CD4-positive, alpha-beta T cell treated with Interleukin-6 for 4 hours (primary cell): ENCODE results near the gene IL36G.
"Not testable (repeated sequence)": the region's sequence is repeated elsewhere in the genome, so short reads cannot be mapped to it uniquely, and the experiment has no call there.

ENCODE experiments used
- DNase-seq: peaks from one replicate; pipeline ENCODE4 v3.0.0-alpha.2; 2020; ENCODE audit warnings: mixed read lengths

IL36G gene

DNA sequence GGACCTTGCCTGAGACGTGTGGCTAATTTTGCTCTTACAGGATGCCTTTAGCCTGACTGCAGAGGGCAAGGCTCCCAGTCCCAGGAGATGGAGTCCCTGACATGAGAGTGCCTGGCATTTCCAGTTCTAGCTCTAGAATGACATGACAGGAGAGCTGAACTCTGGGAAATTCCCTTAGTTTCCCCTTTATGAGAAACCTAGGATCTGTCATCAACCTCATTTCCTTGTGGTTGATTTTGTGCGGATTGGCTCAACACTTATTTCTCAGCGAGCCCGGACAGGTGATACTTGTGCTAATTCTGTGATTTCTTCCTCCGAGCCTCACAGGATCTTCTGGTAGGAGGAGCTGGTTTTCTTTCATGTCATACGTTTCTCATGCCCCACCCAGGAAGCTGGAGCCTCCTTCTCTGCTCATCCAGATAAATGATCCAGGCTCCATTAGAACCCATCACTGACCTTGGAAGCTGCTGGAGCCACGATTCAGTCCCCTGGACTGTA lies at the start of gene IL36G:
Gene IL36G, plus strand, starts transcription at position 448 of the 498 bp plus-strand sequence. CDS start 633 bp downstream, outside the sequence.
- no peak for DNase-seq

DNA sequence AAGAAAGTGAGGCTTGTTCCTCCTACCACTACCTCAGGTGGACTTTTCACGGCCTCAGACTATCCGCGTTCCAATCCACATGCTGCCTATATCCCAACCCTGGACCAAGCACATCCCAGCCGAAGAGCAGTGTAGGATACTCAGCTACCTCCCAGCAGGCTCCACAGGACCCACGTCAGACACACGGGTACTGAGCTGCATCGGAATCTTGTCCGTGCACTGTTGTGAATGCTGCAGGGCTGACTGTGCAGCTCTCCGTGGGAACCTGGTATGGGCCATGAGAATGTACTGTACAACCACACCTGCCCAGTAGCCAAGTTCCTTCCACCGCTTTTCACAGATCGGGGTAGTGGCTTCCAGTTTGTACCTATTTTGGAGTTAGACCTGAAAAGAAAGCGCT lies 44.5 kb upstream of the IL36G start:
- no peak for DNase-seq

DNA sequence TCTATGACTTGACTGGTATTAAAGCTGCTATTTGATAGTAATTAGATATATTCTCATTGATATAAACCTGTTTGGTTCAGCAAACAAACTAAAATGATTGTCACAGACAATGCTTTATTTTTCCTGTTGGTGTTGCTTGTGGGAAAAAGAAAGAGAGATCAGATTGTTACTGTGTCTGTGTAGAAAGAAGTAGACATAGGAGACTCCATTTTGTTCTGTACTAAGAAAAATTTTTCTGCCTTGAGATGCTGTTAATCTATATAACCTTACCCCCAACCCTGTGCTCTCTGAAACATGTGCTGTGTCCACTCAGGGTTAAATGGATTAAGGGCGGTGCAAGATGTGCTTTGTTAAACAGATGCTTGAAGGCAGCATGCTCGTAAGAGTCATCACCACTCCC lies 43.7 kb upstream of the IL36G start:
- not testable (repeated sequence) for DNase-seq

DNA sequence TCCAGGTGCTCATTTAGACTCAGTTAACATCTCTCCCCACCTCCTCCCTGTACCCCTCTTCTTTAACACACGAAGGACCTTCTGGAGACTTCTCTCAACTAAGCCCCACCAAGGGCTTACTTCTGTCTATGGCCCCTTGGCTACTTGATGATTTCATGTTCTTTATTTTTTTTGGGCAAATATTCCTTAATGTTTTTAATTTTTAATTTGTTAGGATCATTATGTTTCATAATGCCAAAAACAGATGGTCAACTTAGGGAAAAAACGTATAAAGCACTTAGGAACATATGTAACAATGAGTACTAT lies 40.9 kb upstream of the IL36G start:
- no peak for DNase-seq

DNA sequence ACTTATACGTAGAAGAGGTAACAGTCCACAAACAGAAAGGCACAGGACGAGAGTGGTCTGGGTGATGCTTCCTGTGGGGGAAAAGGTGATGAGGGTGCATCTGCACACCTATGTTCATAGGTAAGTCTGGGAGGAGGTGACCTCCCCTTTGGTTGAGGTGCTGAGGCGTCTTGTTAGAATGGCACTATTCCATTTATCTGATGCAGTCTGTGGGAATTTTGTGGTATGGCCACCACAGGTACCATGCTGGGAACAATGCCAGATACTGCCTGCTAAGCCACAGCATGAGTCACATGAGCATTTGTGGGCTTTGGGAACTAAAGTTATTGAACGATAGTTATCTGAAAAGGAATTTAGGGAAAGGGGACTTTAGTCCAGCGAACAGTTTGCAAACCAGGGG lies 38.9 kb upstream of the IL36G start:
- DNase-seq: no peak

DNA sequence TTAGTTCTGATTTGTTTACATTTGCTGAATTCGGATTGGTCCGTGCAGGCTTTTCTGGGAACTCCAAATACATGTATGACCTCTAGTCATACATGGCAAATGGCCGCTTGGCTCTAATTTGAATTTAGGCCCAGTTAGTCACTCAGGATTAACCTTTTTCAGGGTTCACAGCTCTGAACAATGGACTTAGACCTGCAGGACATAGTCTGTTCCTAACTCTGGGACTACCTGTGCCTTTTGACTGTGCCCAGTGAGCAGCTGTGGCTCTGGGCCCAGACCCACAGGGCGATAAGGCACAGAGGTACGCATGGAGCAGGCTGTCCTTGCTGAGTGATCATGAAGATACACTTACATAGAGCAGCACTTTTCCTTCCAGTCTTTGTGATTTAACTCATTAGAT lies 38.4 kb upstream of the IL36G start:
- no peak for DNase-seq

DNA sequence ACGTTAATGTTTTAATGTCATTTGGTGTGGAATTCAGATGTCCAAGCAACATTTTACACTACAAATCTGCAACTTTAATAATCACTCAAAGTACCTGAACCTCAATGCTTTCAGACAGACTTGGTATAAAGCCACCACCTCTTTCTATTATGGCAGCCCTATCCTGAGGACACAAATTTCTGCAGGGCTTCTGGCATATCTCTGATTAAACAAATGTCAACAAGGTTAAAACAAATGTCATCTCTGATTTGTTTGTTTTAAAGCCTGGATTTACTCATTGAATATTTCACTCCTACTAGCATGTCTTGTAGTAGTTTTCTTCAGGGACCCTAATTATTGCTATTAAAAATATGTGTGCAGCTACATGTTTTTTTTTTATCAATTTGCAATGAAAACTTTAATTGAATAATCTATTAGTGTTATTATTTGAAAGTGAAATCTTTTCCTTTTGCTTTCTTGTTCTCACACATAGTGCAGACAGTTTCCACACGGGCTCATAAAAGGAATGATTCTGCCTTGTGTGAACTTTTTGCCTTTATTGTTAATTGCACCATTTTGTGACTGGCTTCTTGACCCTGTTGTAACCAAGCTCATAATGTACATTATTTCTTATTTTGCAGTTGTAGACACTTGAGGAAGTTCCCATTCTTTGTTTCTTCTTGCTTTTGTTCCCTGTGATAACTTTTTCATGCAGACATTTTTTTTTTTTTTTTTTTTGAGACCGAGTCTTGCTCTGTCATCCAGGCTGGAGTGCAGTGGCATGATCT lies 36.8 kb upstream of the IL36G start:
- DNase-seq: no peak

DNA sequence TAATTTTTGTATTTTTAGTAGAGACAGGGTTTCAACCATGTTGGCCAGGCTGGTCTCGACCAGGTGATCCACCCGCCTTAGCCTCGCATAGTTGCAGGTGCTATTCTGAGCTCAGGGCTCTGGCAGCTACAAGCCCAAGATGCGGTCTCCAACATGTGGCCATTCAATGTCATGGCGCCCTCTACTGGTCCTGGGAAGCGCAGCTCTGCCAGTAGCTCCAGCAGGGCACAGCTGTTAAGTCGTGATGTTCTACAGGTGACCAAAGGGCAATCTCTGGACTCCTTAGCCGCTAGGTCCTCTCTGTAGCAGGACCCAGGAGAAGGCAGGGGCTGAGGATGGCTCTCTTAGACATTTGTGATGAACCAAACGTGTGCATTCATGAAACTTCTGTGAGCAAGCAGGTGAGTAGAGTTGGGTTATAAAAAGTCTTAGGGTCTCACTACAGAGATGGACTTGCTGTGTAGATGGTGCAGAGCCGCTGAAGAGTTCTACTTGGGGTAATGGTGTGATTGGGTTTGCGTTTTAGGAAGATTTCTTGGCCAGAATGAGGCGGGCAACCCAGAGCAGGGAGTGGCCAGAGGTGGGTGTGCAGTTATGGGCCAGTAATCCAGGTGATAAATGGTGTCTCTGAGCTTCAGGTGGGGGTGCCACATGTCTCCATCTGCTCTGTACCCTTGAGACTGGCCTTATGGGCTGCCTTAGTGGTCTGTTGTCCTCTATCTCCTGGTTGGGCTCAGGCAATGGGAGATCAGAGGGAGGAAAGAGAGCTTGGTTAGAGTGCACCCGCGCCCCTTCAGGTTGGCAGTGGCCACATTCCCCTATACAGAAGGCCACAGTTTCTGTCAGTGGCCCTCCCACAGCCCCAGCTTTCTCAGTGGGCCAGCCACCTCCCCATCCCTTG lies 35.8 kb upstream of the IL36G start:
- DNase-seq: peak; percentile 53

DNA sequence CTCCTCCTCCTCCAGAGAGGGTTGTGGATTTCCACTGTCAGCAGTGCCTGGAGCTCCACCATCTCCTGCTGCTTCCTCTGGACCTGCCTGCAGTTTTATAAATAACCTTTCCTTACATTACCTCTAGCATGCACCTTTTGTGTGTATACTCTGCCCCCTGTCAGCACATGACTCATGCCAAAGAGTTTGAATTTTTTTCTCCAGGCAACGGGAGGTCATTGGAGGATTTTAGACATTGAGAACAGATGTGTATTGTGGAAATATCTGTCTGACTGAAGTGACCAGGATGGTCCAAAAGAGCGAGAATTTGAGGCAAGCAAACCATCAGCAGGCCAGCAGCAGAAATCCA lies 35.2 kb upstream of the IL36G start:
- DNase-seq: no peak

DNA sequence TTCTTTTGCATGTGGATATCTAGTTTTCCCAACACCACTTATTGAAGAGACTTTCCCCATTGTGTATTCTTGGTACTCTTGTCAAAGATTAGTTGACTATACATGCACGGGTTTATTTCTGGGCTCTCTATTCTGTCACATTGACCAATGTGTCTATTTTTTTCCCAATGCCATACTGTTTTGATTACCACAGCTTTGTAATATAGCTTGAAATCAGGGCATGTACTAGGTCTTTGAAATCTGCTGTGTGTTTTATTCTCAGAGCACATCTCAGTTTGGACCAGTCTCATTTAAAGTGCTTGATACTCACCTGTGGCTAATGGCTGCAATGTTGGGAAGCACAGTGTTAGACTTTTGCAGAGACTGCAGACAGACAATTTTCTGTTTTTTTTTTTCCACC lies 32.8 kb upstream of the IL36G start:
- no peak for DNase-seq

DNA sequence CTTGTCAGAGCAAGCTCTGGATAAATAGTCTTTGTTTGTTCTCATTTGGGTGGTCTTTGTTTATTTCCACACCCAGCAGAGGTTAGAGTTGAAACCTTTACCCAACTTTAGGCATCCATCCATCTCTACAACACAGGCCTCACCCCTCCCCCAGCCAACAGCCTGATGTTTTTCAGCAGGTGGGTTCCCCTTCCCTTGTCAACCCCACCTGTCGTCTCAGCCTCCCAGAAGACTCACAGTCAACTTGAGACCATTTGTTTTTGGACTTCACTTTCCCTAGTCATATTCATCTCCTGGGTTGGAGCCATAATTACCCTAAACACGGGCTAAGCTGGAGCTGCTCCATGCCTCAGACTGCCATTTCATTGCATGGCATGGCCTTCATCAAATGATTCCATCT lies 31.7 kb upstream of the IL36G start:
- no peak for DNase-seq

DNA sequence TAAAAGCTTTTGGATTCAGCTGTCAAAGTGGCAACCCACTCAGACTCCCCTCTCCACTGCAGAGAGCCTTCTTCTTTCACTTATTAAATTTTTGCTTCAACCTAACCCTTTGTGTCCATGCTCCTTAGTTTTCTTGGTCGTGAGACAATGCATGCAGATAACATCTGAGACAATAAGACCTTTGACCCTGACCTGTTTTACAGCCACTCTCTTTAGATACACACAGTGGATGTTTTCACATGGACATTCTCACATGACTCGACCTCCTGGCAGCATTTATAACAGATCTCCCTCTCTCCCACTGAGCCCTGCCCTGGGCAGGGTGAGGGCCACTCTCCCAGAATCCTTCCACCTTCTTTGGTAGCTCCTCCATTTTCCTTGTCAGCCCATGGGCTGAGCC lies 30.4 kb upstream of the IL36G start:
- no peak for DNase-seq

DNA sequence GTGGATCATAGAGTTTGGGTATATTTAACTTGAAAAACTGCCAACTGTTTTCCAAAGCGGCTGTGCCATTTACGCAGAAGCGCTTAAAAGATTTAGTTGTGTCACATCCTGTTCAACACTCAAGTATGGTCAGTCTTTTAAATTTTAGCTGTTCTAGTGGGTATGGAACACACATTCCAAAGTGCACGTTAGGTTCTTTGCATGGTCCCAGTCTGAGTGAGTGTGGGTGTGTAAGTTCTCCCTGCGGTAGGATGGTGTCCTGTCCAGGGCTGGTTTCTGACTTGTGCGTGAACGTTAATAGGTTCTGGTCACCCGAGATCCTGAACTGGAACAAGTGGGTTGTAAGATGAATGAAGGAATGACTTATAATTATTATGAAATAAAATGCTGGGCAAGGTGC lies 28.4 kb upstream of the IL36G start:
- no peak for DNase-seq

DNA sequence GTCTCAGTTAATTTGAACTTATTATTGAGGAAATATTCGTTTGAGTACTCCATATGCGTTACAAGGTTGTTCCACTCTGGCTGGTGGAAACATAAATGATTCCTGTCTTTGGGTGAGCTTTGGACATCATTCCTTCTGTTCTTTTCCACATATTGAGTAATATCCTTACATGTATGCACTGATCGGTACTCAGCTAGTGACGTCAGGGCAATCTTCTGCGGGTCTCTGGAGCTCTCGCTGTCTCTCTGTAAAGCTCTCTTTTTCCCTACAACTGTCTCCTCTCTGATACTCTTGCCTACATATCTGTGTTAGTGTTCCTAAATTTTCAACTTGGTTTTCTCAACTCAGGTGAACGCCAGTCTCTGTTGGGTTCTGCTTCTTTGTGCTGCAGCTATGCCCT lies 23.4 kb upstream of the IL36G start:
- DNase-seq: no peak

DNA sequence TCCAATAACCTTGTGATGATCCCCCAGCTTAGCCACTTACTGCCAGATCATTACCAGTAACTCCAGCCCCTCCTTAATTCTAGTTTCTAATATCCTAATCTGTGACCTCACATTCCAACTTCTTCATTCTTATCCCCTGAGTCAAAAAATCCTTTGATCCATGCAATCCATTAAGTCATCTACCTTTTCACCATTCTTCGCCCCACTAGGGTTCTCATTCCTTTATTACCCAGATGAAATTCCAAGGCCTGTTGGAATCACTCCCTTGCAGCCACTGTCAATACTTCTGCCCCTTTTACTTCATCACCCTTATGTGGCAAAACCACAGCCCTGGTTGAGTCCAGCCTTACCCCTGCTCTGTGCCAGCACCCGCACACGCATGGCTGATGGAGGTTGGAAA lies 20.3 kb upstream of the IL36G start:
- no peak for DNase-seq

DNA sequence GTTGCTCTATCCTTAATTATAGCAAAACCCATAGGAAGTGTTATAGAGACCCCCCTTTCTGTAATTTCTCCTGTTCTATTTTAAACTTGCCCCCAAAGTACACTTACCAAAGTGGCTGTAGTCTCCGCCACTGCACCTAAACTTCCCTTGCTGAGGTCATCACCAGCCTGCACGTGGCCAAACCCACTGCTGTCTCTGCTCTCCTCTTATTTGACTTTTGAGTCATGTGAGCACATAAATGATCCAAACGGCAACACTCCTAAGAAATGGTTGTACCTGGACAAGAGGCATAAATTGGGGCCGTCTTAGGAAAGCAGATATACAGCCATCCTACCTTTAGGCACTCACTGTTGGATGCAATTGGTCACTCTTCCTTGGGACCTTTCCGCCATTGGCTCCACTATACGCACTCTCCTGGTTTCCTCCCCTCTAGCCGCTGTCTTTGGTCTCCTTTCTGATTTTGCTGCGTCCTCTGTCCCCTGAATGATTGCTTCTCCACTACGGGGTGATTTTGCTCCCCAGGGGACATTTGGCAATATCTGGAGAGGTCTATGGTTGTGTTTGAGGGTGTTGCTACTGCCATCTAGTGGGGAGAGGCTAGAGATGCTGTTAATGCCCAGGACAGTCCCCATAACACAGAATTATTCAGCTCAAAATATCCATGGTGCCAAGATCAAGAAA lies 19.2 kb upstream of the IL36G start:
- DNase-seq: peak; percentile 51

DNA sequence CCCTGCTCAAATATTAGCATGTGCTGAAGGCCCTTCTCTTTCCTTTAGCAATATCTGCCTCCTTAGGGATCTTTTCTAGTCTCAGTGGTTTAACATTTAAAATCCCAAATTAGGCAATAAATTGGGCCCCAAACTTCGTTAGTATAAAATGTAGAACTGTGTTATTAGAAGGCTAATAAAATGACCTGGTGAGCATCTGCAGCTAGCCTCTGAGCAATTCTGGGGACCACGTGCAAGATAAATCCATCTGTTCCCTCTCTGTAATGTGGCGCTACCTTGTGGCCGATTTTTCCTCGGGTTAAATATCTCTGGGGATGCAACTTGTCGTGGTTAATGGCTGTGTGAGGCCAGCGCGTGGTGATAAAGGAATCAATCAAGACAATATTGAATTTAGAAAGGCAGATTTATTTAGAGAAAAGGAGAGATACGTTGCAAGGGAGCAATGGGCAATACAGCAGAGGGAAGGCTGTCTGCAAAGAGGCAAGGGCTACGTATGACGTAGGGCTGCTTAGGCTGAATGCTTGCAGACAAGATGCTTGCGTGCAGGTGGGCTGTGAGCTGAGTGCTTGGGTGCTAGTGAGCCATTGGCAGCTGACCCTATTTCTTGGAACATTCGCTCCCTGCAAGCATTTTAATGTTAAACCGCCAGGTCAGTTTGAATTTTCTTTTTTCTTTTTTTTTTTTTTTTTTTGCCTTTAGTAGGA lies 18.5 kb upstream of the IL36G start:
- no peak for DNase-seq

DNA sequence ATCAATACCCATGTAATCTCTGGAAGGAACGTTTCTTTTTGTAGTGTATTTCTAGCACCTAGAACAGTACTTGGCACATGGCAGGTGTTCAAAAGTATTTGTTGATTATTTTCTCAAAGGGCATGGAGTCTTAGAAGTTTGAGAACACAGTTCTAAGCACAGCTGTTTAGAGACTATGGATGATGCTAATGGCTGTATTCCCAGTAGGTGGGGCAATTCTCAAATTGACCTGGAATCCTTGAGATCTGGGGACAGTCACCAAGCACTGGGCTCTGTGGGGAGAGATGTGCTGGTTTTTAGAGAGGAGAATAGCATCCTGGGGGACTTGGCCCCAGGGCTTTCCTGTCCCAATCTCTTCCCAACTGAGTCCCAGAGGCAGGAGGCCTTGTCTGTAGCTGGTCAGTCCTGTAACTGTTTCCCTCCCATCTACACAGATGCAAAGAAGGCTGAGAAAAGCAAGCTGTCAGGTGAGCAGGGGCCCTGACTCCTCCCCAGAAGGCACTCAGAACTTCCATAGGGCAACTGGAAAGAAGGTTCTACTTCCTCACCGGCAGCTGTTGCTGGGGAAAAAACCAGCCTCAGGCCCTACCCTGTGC lies 17.5 kb upstream of the IL36G start:
- no peak for DNase-seq

DNA sequence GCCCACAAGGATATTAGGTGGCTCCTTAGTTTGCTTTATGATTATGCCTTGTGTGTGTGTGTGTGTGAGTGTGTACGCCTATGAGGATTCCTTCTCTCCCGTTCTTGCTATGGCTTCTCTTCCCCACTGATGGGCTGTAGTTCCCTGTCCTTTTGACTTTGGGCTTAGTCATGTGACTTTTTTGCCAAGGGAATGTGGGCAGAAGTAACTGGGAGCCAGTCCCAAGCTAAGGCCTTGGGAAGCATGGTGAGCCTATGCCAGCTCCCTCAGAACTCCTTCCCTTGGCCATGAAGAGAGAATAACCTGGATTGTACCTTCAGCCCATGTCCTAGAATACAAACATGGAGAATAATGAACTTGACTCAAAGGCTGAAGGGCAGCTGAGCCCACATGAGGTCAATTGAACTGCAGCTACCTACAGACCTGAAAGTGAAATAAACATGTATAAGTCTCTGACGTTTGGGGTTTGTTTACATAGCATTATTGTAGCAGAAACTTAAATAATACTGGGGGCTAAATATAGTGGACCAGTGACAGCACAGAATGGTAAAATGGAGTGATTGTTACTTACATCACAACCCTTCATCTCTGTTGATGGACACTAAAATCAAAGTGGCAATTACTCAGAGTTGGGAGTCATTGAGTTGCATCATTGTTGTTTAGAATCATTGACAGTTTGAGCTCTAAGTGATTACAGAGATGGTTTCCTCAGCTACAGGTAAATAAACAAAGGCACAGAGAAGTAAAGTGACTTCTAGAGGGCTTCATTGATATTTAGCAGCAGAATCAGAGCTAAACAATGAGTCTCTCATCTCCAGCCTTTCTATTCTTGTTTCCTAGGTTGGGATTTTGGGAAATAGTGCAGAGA lies 15.3 kb upstream of the IL36G start:
- DNase-seq: no peak

DNA sequence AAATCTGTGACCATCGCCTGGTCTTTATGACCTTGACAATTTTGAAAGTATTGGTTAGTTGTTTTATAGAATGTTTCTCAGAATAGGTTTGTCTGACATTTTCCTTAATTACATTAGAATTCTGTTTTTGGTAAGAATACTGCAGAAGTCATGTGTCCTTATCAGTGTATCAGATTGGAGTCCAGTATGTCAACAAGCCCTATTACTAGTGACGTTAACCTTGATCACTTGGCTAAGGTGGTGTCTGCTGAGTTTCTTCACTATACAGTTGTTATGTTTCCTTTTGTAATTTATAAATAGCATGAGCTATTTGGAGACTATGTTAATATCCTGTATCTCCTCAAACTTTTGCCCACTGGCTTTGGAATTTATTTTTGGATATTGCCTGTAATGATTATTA lies 10.8 kb upstream of the IL36G start:
- no peak for DNase-seq

DNA sequence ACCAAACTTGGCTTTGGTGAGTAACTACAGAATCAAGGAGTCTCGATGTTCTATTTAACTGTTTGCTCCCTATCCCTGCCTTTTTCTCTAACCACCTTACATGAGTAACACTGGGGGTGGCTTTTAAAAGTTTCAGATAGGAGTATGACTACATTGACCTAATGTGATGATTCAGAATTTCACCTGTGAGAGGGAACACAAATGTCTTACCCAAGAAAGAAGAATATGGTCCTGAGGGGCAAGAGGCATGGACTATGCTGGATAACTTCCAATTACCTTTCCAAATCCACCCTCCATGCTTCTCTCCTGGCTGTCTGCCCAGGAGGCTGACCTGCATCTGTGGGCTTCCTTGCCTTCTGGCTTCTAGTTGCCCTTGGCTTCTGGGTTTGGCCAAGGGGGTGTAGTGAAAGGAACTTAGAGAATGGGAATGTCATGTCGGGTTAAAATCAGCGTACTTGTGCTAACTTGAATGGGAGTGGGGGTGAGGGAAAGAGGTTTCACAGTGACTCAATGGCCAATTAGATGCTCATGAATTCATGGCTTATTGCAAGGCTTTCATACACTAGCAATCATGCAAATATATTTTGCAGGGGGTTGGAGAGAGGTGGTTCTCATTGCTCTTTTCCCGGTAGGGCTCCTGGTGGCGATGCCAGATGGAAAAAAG lies 5.3 kb upstream of the IL36G start:
- no peak for DNase-seq
